HG02642 (cell line): ENCODE measurements around the gene S1PR2.
"Not testable (repeated sequence)": the region's sequence is repeated elsewhere in the genome, so short reads cannot be mapped to it uniquely, and the experiment has no call there.

Experiments
- ATAC-seq: cut with Tn5 transposase; IDR thresholded peaks from one replicate; pipeline ENCODE4 v1.9.1; 2021; ENCODE audit warnings: mild to moderate bottlenecking; ENCODE audit not compliant: unreplicated experiment, poor library complexity

Gene S1PR2

GRCh38 chr19:10194500-10195198, 36.5 kb downstream of the S1PR2 start, which contains the start of gene DNMT1:
Gene DNMT1, minus strand, starts transcription at chr19:10194953. Its CDS starts 54 bp downstream, at chr19:10194899.
- peak; percentile 83 for ATAC-seq

- ATAC-seq = peak; percentile 23
These were observed 37.2 kb downstream of the S1PR2 start for GRCh38 chr19:10193790-10194499.

GRCh38 chr19:10192922-10193321, 38.2 kb downstream of the S1PR2 start:
- ATAC-seq = no peak

GRCh38 chr19:10191347-10191746, 39.8 kb downstream of the S1PR2 start:
- no peak for ATAC-seq

GRCh38 chr19:10190026-10190425, 41.1 kb downstream of the S1PR2 start:
- no peak for ATAC-seq

GRCh38 chr19:10189616-10190015, 41.5 kb downstream of the S1PR2 start:
- no peak for ATAC-seq

GRCh38 chr19:10187315-10187714, 43.8 kb downstream of the S1PR2 start:
- ATAC-seq = no peak

- ATAC-seq = no peak
These were observed 46.5 kb downstream of the S1PR2 start for GRCh38 chr19:10184636-10185035.

- no peak for ATAC-seq
These were observed 47.2 kb downstream of the S1PR2 start for GRCh38 chr19:10183926-10184325.

- no peak for ATAC-seq
These were observed 48.3 kb downstream of the S1PR2 start for GRCh38 chr19:10182847-10183246.

GRCh38 chr19:10182076-10182475, 49.1 kb downstream of the S1PR2 start:
- ATAC-seq = no peak

GRCh38 chr19:10180459-10180858, 50.7 kb downstream of the S1PR2 start:
- no peak for ATAC-seq

- ATAC-seq = not testable (repeated sequence)
These were observed 51.1 kb downstream of the S1PR2 start for GRCh38 chr19:10180024-10180423.

- ATAC-seq = no peak
These were observed 57.6 kb downstream of the S1PR2 start for GRCh38 chr19:10173527-10173926.
